HepG2 (cell line): ENCODE measurements around the gene CNDP1. TPM values are rescaled to one million over a fixed set of nuclear protein-coding genes. Genes with fewer than 3 reads are reported as not detected.
A peak's percentile ranks its signal among the peaks of the same experiment; 100 is the strongest.

ENCODE experiments used
- GATA4 ChIP-seq: sonication (generic); IDR thresholded peaks from 2 replicates; pipeline ENCODE4 v1.6.1; 2016; ENCODE audit warnings: antibody characterized with exemption, low read depth, borderline replicate concordance
- HNF4A ChIP-seq: sonication (generic); formaldehyde crosslinking; IDR thresholded peaks from 2 replicates; pipeline ENCODE4 v1.4.0; 2020; ENCODE audit warnings: missing genetic modification reagents
- JUND ChIP-seq: sonication (generic); formaldehyde crosslinking; IDR thresholded peaks from 2 replicates; pipeline ENCODE4 v1.8.0; 2022; ENCODE audit warnings: mild to moderate bottlenecking, missing genetic modification reagents
- NONO ChIP-seq, 2 experiments: fragments of 450-650 bp in 1 of 2; sonication (generic) in 1 of 2; formaldehyde crosslinking in 1 of 2; IDR thresholded peaks in 1 of 2; conservative IDR thresholded peaks in 1 of 2; 2 replicates each; pipeline versions ENCODE4 v1.6.1 to v1.8.0; 2017 to 2022; ENCODE audit warnings: mild to moderate bottlenecking in 1 of 2, missing genetic modification reagents in 1 of 2, moderate library complexity in 1 of 2
- NR1H2 ChIP-seq: sonication (generic); formaldehyde crosslinking; IDR thresholded peaks from 2 replicates; pipeline ENCODE4 v1.8.1; 2022; ENCODE audit warnings: low read depth, missing genetic modification reagents, borderline replicate concordance
- PRMT3 ChIP-seq: sonication (generic); formaldehyde crosslinking; IDR thresholded peaks from 2 replicates; pipeline ENCODE4 v1.8.1; 2022; ENCODE audit warnings: low read depth, mild to moderate bottlenecking, moderate library complexity, missing genetic modification reagents, borderline replicate concordance
- RAD21 ChIP-seq: fragments of 450-650 bp; formaldehyde crosslinking; IDR thresholded peaks from 2 replicates; pipeline ENCODE4 v1.5.0; 2020; ENCODE audit warnings: mild to moderate bottlenecking
- RARG ChIP-seq: sonication (generic); formaldehyde crosslinking; IDR thresholded peaks from 2 replicates; pipeline ENCODE4 v1.4.0; 2020; ENCODE audit warnings: low read depth, mild to moderate bottlenecking, missing genetic modification reagents
- SRSF9 ChIP-seq: fragments of 200-400 bp; formaldehyde crosslinking; IDR thresholded peaks from 2 replicates; pipeline ENCODE4 v1.6.1; 2018; ENCODE audit warnings: borderline replicate concordance, mild to moderate bottlenecking, low read depth, low read length; ENCODE audit not compliant: insufficient read depth, poor library complexity, severe bottlenecking
- TP53 ChIP-seq: sonication (generic); formaldehyde crosslinking; conservative IDR thresholded peaks from 2 replicates; pipeline ENCODE4 v1.4.0; 2020; ENCODE audit warnings: missing genetic modification reagents
- ZFYVE20 ChIP-seq: sonication (generic); formaldehyde crosslinking; IDR thresholded peaks from 2 replicates; pipeline ENCODE4 v1.8.0; 2023; ENCODE audit warnings: low read depth, mild to moderate bottlenecking, moderate library complexity, missing genetic modification reagents, borderline replicate concordance
- ZIK1 ChIP-seq: sonication (generic); formaldehyde crosslinking; IDR thresholded peaks from 2 replicates; pipeline ENCODE4 v1.5.0; 2020; ENCODE audit warnings: mild to moderate bottlenecking, low read depth, missing genetic modification reagents, borderline replicate concordance
- ZNF773 ChIP-seq: sonication (generic); formaldehyde crosslinking; IDR thresholded peaks from 2 replicates; pipeline ENCODE4 v1.4.0; 2020; ENCODE audit warnings: missing genetic modification reagents, borderline replicate concordance
- ZNF879 ChIP-seq: sonication (generic); formaldehyde crosslinking; IDR thresholded peaks from 2 replicates; pipeline ENCODE4 v1.8.1; 2023; ENCODE audit warnings: missing genetic modification reagents
- polyA plus RNA-seq, 8 experiments: library from polyadenylated mRNA; depleted of rRNA in 3 of 8; stranded (reverse) in 7 of 8; unstranded in 1 of 8; fragments of >200 nt; fragmentation: Illumina TruSeq in 4 of 8; extraction: Trizol in 4 of 8; gene quantifications; 2 replicates each; pipeline versions ENCODE4 v1.2.1 to v1.2.3, GENCODE V29; 2011 to 2016; ENCODE audit warnings: low read depth in 4 of 8, missing spikeins in 1 of 8, mixed read lengths in 1 of 8; ENCODE audit not compliant: insufficient read depth in 1 of 8
- total RNA-seq, 5 experiments: library from RNA; depleted of rRNA; stranded (reverse); fragments of >200 nt; fragmentation: Illumina TruSeq; extraction: Trizol; gene quantifications; 2 replicates each; pipeline ENCODE4 v1.2.3, GENCODE V29; 2016; ENCODE audit warnings: low read depth in 1 of 5
- TF ChIP-seq, protein P1 (sequence below): sonication (generic); formaldehyde crosslinking; IDR thresholded peaks from 2 replicates; pipeline ENCODE4 v1.4.0; 2020; ENCODE audit warnings: mild to moderate bottlenecking, missing genetic modification reagents
- TF ChIP-seq, protein P2 (sequence below): sonication (generic); formaldehyde crosslinking; conservative IDR thresholded peaks from 2 replicates; pipeline ENCODE4 v1.4.0; 2020; ENCODE audit warnings: missing genetic modification reagents

The CNDP1 gene
- total and polyA plus RNA-seq, 2 of the 13 experiments (the other 11 are each of a cell fraction or from before 2014, with no cell fraction given): 0.01 TPM; not detected in 1

DNA sequence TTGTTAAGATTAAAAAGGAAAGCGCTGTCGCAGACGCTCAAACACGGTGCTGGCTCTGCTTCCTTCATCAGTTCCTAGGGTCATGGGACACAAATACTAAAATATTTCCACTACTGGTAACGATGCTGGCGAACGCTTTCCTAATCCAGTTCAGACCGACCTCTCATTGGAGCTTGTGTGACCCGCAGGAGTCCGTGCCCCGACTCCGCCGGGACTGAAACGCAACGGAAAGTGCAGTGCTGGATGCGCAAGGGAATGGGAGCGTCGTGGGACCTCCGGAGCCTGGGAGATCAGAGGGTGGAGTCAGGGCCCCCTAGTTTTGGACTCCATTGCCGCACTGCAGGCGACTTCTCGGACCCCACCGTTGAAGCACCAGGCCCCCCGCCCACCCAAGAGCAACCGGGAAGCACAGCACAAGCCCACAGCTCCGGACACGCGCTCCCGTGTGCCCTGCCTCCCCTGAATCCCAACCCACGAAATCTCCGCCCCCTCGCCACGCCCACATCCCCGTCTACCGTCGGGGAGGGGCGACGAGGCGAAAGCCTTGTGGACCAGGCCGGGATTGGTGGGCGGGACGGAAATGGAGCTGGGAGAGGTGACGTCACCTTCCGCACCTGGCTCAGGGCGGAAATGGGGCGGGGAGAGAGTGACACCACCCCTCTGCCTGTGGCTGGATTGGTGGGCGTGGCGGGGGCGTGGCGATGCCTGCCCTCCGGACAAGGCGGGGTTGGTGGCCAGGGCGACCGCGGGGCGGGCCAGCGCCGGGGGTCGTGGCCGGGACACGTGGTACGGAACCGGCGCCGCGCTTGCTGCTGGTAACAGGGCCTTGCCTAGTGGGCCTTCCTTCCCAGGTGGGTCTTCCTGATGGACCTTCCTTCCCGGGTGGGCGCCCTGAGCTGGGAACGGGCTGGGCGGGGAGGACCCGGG lies 38.5 kb upstream of the CNDP1 start, which contains the start of gene CNDP2 (continued):
- TF ChIP-seq ZFYVE20 (no peak), NONO (IDR thresholded peaks at IDR 0.05) (no peak), NONO (CRISPR knock-in tag; conservative IDR thresholded peaks at IDR 0.05) (peak; percentile 77; the same call in 1 of the 2 replicates), PRMT3 (CRISPR knock-in tag) (no peak), RARG (CRISPR knock-in tag) (0 out of 2 replicates have a peak, but pooled peaks have one; percentile 18), ZNF879 (no peak), JUND (CRISPR knock-in tag) (peak; percentile 79), SRSF9 (no peak), ZNF773 (CRISPR knock-in tag) (0 out of 2 replicates have a peak, but pooled peaks have one; percentile 20), RAD21 (peak; percentile 50), NR1H2 (no peak), GATA4 (0 out of 2 replicates have a peak, but pooled peaks have one; percentile 52), TP53 (0 out of 2 replicates have a peak, but pooled peaks have one; percentile 25), HNF4A (CRISPR knock-in tag) (no peak), ZIK1 (peak; percentile 61; the same call in 1 of the 2 replicates)
- TF ChIP-seq, protein P1, sequence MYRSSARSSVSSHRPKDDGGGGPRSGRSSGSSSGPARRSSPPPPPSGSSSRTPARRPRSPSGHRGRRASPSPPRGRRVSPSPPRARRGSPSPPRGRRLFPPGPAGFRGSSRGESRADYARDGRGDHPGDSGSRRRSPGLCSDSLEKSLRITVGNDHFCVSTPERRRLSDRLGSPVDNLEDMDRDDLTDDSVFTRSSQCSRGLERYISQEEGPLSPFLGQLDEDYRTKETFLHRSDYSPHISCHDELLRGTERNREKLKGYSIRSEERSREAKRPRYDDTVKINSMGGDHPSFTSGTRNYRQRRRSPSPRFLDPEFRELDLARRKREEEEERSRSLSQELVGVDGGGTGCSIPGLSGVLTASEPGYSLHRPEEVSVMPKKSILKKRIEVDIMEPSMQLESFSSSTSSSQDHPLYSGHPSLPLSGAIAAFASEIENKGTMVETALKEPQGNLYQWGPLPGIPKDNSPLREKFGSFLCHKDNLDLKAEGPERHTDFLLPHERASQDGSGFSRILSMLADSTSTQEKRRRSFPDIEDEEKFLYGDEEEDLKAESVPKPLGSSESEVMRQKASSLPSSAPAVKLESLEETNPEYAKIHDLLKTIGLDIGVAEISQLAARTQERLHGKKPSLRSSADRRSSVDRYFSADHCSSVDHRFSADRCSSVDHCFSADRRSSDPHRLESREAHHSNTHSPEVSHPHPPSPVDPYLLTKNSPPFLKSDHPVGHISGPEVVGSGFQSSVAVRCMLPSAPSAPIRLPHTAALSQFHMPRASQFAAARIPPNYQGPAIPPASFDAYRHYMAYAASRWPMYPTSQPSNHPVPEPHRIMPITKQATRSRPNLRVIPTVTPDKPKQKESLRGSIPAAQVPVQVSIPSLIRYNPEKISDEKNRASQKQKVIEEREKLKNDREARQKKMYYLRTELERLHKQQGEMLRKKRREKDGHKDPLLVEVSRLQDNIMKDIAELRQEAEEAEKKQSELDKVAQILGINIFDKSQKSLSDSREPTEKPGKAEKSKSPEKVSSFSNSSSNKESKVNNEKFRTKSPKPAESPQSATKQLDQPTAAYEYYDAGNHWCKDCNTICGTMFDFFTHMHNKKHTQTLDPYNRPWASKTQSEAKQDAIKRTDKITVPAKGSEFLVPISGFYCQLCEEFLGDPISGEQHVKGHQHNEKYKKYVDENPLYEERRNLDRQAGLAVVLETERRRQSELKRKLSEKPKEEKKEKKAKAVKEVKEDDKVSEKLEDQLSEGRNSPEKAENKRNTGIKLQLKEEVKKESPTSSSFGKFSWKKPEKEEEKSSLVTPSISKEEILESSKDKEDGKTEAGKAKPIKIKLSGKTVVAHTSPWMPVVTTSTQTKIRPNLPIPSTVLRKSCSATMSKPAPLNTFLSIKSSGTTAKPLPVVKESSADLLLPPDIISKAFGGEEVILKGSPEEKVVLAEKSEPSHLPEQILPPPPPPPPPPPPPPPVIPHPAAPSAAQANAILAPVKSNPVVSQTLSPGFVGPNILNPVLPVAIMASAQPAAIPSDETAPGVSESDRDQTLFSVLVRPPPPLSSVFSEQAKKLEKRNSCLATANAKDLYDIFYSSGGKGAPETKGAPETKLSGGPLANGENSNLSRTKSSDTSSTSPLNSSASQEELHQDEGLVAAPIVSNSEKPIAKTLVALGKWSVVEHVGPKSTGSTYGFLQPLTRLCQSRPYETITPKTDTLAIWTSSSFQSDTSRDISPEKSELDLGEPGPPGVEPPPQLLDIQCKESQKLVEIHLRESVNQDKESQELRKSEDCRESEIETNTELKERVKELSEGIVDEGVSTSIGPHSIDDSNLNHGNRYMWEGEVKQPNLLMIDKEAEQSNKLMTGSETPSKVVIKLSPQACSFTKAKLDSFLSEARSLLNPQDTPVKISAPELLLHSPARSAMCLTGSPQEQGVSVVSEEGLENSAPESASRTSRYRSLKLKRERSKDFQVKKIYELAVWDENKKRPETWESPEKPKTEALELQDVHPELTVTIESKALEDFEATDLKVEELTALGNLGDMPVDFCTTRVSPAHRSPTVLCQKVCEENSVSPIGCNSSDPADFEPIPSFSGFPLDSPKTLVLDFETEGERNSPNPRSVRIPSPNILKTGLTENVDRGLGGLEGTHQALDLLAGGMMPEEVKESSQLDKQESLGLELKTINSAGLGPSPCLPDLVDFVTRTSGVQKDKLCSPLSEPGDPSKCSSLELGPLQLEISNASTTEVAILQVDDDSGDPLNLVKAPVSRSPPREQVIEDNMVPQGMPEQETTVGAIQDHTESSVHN (CRISPR knock-in tag): 0 out of 2 replicates have a peak, but pooled peaks have one; percentile 26
- TF ChIP-seq, protein P2, sequence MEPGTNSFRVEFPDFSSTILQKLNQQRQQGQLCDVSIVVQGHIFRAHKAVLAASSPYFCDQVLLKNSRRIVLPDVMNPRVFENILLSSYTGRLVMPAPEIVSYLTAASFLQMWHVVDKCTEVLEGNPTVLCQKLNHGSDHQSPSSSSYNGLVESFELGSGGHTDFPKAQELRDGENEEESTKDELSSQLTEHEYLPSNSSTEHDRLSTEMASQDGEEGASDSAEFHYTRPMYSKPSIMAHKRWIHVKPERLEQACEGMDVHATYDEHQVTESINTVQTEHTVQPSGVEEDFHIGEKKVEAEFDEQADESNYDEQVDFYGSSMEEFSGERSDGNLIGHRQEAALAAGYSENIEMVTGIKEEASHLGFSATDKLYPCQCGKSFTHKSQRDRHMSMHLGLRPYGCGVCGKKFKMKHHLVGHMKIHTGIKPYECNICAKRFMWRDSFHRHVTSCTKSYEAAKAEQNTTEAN (CRISPR knock-in tag): peak; percentile 40; the same call in 1 of the 2 replicates
